HG02938 (cell line): ENCODE measurements around the gene PCSK5.

ENCODE experiments used
- ATAC-seq: cut with Tn5 transposase; IDR thresholded peaks from one replicate; pipeline ENCODE4 v1.9.1; 2021; ENCODE audit warnings: mild to moderate bottlenecking, moderate library complexity; ENCODE audit not compliant: unreplicated experiment

Gene PCSK5

DNA sequence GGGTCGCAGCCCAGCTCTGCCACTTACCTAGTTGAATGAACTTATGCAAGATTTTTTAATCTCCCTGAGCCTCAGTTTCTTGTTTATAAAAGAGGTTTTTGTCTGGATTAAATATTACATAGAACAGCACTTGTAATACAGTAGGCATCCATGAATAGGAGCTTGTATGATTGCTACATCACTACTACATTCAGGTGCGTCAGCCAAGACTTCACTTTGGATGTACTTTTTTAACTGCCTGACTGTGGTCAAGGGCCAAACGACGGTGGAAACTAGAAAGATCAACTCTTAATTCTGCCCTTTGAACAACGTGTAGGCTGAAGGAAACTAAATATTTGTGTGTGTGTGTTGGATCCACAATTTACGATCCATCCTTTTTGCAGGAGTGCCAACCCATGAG, 330.9 kb downstream of the PCSK5 start:
- ATAC-seq: no peak

DNA sequence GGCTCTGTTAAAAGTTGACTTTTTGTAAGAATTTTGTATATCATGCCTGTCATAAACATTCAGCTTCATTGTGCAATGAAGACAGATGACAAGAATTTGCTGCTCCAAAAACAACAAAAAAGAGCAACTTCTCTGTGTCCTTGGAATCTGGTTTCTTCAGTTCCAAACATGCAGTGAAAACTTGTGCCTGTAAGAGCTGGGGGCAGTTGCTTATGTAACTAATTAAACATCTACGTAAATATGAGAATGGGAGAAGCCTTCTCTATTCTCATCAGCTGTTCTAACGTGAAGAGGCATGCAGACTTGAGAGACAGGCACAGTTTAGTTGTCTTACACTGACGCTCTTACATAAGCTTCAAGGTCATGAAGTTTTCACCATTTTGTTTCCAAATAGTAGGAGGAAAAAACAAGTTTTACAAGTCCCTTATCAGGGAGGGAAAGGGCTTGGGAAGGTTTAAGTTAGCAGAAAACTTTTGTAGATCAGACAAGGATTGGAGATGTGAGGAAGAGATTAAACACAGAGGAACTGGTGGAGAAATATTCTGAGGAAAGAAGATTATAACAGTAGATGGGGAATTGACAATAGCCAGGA, 333.4 kb downstream of the PCSK5 start:
- ATAC-seq: no peak

DNA sequence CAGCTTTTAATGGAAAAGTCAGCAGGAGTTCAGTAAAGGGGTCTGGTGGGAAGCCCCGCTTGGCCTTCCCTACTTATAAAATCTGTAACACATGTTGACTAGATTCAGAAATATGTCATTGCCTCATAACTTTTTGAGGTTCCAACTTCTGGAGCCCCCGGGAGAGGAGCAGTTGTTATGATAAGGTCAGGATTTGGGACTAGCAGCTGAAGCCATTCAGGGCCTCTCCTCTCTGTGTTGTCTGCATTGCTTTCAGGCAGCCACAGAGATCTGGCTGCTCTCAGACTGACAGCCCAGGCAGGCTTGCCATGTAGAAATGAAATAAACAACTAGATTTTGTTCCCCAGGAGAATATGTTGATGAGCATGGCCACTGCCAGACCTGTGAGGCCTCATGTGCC, 336.7 kb downstream of the PCSK5 start:
- no peak for ATAC-seq

DNA sequence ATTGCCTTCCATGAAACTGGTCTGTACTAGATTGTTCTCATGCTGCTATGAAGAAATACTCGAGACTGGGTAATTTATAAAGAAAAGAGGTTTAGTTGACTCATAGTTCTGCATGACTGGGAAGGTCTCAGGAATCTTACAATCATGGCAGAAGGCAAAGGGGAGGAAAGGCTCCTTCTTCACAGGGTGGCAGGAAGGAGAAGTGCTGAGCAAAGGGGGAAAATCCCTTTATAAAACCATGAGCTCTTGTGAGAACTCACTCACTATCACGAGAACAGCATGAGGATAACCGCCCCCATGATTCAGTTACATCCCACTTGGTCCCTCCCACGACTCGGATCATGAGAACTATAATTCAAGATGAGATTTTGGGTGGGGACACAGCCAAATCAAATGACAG, 340.5 kb downstream of the PCSK5 start:
- ATAC-seq: no peak

DNA sequence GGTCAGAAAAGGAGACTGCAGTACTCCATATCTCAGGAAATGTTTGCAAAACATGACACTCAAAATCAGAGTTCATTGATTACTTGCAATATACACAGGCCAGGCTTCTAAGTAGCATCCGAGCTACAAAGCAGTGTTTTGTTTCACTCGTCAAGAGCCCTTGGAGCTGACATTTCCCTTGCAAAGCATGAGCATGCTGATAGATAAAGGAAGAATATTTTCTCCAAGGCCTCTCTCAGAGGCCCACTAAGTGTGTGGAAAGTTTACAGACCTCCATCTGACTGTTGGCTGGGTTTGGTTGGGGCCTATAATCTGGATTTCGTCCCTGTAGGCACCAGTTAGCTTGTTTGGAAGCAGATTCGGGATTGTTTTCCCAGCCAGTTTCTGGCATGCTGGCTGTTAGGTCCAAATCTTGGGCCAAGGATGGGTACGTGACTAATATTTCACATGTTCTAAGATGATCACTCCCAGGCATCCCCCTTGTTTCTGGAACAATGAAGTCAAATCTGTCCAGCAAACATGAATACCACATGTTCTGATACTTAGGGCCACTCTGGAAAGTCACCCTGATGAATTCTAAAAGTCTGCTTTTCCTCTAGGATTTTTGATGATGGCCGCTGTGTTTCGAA, 342.5 kb downstream of the PCSK5 start:
- no peak for ATAC-seq

DNA sequence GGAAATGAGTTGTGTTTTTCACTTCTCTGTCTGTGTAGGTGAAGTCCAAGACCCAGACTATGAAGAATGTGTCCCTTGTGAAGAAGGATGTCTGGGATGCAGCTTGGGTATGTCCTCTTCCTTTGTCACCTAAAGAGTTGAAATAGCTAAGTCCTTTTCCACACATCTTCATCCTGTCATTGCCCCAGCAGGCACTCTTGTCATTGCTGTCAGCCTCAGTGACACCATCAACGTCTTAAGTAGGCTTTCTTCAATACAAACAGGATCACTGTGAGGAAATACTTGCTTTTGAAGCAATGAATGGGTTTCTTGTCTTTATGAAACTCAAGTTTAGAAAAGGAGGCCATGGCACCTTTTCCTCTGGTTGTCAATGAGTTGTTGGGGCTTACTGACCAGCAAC, 350.1 kb downstream of the PCSK5 start:
- ATAC-seq: no peak

DNA sequence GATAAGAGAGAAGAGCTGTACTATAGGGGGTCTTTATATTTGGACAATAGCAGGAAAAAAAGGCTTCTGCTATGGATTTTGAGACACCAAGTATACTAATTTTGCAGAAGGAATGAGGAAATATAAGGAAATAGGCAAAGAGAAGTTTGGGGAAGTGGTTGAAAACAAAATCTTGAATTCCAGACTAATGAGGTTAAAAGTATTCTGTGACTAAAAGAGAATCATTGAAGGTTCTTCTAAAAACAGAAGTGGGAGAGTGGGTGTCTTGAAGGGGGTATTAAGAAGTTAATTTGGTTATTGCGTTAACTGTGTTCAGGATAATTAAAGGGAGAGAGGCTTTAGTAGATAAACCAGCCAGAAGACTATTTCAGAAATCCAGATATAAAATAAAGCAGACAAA, 355.0 kb downstream of the PCSK5 start:
- no peak for ATAC-seq

DNA sequence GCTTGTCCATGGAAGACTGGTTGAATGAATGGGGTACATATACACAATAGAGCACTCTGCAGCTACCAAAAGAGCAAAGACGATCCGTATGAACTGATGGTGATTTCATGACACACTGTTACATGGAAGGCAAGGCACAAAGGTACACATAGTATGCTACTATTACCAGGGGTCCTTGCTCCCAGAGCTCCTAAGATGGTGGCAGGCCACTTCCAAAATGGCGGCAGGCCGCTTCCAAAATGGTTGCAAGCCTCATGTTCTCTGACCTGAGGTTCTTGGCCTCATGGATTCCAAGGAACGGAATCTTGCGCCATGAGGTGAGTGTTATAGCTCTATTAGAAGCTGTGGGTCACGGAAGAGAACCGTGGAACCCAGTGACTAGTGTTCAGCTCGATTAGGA, 356.2 kb downstream of the PCSK5 start:
- ATAC-seq: no peak

DNA sequence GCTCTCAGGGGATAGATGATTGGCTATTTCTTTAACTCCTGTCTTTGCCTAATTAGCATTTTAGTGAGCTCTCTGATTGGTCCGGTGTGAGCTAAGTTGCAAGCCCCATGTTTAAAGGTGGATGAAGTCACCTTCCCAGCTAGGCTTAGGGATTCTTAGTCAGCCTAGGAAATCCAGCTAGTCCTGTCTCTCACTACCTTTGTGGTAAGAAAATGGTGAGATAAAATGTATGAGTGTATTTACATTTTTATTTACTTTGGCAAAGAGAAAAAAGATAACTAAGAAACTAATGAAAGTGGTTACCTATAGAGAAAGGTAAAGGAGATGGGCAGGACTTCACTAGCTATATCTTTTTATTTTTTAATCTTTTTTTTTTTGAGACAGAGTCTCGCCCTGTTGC, 357.0 kb downstream of the PCSK5 start:
- no peak for ATAC-seq

DNA sequence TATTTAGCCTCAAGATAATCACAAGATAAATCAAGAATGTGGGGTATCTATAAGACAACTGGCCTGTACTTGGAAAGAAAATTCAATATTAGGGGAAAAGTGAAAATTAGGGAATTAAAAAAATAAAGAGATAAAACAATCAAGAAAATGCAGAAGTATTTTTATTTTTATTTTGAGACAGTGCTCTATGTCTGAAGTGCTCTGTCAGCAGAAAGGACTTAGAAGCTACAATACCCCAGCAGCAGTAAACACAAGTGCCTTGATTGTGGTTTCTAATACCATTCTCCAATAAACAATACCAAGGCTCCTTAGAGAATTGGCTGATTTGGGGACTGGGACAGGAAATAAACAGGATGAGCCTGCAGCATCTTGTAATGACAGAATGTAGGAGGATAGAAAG, 358.8 kb downstream of the PCSK5 start:
- ATAC-seq: no peak

DNA sequence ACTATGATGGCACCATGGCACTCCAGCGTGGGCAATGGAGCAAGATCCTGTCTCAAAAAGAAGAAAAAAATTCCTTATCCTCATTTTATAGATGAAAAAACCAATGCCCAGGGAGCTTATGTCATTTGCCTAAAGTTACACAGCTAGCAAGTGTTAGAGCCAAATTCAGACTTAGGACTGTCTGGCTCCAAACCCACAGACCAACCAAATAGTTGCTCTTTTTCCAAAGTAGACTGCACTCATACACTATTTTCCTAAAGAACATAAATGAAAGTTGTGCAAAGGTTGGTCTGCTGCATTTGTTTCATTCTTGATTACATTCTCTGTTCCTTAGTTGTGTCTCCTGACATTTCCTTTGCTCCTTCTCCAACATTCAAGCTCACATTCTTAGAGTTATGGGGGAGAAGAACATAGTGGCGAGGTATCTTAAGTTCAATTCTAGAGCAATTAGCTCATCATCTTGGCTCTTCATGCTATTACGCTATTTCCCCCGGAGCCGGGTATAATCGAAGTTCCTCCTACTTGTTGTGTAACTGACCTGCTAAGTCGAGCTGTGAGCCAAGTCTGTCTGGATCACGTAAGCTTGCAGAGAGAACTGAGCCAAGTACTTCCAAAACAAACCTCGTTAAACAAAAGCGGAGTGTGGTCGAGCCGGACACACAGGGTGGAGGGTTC, 365.4 kb downstream of the PCSK5 start:
- no peak for ATAC-seq

DNA sequence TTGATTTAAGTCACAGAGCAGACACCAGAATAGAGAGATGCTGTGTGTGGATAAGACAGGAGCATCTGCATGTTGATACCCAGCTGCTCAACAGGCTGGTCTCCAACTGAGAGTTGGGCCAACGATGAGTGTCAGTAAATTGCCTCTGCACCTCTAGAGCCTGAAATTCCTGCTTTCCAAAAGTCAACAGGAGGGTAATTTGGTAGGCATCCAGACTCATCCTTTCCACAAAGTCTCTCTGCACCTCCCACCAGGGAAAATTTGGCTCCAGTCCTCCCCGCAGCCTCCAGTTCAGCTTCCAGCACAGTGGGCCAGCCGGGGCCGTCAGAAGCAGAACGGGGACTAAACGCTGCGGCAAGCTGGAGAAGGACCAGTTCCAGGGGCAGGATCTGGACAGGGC, 366.8 kb downstream of the PCSK5 start:
- no peak for ATAC-seq

DNA sequence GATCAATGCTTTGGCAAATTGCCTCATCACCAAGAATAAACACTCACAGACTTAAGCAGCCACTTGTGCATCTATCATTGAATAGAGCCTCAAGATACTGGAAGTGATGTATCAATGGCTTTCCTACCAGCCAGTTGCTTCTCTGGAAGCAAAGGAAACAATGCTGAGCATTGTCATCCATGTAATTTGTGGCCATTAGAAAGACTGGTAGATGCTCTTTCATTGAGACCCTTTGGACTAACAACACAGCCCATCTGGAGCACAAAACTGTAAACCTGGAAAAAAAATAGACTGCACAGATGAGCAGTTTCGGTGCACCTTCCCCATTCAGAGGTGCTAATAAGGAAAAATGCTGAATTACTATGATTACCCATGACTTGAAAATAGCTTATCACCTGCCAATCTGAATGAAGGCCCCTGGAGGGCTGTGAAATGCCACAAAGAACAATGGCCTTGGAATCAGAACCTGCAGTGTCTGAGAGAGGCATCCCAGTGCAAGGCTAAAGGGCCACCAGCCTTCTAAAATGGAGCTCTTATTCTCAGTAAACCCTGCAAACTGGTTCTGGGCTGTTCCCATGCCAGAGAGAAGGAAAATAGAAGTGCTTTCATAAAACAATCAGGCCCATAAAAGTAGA, 376.3 kb downstream of the PCSK5 start:
- no peak for ATAC-seq

DNA sequence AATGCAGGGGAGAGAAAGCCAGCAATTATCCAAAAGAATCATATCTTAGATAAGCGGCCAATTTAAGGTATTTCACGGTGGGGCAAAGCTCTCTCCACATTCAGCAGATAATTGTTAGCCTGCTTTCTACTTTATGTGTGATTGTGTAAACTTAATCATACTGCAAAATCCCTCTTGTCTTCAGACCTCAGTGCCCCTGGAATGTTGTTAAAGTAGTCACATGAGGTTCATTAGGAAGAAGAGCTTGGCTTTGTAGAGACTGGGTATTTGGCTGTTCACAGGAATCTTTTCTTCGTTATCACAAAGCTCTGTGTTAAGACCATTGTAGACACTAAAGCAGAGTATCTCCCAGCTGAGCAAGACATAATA, 376.8 kb downstream of the PCSK5 start:
- no peak for ATAC-seq

DNA sequence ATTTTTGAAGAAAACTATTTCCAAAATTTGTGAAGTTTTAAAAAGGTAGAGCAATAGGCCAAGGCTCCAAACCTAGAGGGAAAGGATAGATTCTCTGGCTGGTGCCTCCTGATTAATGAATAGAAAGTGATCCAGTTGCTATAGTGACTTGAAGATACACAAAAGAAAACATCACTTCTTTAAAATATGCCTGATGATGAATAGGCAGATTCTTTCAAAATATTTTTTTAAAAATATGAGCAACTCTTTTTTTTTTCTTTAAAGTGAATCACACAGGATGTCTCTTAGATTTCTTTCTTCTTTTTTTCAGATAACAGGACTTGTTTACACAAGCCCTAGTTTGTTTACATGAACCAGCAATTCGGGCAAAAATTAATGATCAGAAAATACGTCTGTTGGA, 379.3 kb downstream of the PCSK5 start:
- ATAC-seq: no peak

DNA sequence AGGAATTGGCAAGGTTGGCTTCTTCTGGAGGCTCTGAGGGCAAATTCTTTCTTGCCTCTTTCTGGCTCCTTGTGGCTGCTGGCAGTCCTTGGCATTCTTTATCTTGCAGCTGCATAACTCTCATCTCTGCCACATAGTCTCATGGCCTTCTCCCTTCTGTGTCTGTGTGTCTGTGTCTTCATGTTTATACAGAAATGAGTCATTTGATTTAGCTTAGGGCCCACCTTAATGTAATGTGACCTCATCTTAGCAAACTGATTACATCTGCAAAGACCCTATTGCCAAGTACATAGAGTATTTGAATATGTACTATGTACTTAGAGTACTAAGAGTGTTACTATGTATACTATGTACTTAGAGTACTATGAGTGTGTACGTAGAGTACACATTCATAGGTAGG, 381.3 kb downstream of the PCSK5 start:
- no peak for ATAC-seq

DNA sequence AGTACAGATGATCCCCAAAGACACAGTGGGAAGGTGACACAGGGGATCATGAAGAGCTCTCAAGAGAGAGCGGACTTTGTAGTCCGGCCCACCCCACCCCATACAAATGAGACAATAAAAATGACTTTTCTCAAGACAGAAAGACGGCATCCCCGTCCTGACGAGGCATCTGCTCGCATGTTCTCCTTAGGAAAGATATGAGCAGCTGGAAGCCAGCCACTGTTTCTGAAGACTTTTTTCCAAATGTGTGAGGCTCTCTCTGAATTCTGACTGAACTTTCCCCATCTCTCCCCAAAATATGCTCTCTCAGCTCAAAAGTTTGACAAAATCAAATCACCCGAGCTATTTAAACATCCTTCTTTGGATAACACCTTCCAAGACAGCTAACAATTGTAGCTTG, 398.6 kb downstream of the PCSK5 start:
- no peak for ATAC-seq

DNA sequence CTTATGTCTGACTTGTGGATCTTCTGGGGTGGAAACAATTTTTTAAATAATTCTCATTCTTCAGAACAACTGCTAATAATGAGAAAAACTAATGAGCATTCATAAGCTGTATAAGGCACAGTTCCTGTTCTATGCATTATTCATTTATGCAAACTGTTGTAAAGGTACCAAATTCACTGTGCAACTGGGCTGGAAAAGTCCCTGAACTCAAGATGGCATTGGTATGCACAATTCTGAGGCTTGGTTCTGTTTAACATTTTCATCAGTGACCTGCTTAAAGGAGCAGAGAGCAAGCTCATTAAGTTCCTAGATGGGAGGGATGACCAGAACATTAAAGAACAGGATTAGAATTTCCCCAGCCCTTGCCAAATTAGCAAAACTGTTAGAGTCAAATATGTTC, 399.2 kb downstream of the PCSK5 start:
- no peak for ATAC-seq

DNA sequence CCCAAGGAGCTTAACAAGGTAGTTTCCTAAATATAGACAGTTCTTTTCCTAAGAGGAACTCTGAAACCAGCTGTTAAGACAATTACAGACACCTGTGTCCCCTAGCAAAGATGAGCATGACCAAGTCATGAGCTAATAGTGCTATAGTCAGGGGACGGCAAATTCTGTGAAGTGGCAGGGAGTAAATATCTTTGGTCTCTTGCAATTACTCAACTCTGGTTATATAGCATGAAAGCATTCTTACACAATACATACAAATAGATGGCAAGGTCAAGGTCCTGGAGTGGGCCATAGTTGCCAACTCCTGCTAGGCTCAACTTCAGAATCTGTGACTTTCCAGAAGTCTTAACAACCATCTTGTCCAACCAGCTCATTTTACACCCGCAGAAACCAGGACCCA, 400.1 kb downstream of the PCSK5 start:
- ATAC-seq: no peak

DNA sequence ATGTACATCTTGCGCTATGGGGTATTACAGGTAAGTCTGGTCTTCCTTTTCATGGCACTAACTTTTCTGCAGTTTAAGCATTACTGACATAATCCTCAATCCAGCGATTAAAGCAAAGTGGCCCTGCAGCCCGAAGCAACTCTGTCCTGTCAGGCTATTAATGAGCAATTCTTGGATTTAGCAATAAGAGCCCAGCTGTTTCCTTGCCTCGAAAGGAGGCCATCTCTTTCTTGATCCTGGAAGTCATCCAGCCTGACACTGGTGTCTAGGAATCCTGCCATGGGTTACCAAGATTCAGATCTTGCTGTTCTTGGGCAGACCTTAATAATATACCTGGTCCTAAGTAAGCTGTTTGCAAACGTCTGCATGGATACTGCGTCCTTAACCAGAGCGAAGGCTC, 401.8 kb downstream of the PCSK5 start:
- no peak for ATAC-seq

DNA sequence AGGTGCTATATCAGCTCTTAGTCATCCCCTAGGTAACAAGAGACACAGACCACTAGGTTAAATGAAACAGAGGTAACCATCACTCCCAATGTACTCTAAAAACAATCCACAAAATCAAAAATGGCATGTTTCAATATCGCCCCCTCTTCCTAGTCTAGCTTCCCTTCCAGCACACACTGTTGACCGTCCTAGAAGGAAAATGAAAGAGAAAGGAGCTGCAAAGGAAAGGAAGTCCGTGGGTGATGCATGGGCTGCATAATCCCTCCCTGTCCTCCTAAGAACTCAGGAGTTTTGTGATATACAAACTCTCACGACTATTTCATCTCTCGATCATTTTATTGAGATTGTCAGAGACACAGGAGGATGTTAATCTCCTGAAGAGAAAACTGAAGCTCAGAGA, 402.2 kb downstream of the PCSK5 start:
- no peak for ATAC-seq

DNA sequence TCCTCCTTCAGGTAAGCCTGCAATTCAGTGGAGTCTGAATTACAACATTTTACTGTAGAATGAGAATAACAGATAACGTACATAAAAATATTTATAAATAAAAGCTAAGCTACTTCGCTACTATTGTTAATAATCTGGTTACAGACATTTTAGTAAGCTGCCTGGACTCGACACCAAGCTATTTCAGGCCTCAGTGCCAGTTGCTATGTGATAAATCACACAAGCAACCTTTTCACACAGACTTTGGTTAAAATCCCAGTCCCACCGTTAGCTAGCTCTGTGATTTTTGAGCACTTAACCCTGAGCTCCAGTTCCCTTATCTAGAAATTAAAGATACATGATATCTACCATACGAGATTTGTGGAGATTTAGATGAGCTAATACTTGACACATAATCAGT, 403.8 kb downstream of the PCSK5 start:
- ATAC-seq: no peak
